ENCODE results near the gene SYT1. TPM values are rescaled to one million over a fixed set of nuclear protein-coding genes. Genes with fewer than 3 reads are reported as not detected.

The SYT1 gene
- total RNA-seq, 1 donor from 2014 or later: 0.17 TPM

- DNase-seq: no peak
- intact Hi-C loops (cut with micrococcal nuclease): no loop called here
- no peak for ATAC-seq
Measured at GRCh38 chr12:79358716-79359300, 494.2 kb downstream of the SYT1 start.

GRCh38 chr12:79360286-79360685, 495.7 kb downstream of the SYT1 start:
- ATAC-seq (no peak), DNase-seq (no peak)
- intact Hi-C loops (cut with micrococcal nuclease): no loop called here

DNA sequence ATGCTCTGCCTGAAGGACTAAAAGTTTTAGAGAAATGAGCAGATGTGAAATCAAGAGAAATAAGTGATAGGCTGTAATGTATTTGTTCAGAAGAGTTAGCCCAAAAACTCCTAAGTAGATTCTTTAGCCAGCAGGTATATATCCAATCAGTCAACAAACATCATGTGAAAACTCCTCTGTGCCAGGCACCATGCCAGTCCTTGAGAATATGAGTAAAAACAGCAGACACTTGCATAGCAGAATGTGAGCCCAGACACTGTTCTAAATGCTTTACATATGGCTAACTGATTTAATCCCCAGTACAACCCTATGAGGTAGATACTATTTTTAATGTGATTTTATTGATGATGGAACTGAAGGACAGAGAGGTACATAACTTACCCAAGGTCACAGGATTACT, 496.4 kb downstream of the SYT1 start:
- no peak for ATAC-seq
- intact Hi-C loops (cut with micrococcal nuclease): no loop called here
- DNase-seq: no peak

GRCh38 chr12:79364197-79364596, 499.6 kb downstream of the SYT1 start:
- intact Hi-C loops (cut with micrococcal nuclease): no loop called here
- DNase-seq: no peak

GRCh38 chr12:79366374-79366773, 501.8 kb downstream of the SYT1 start:
- DNase-seq: no peak
- no peak for ATAC-seq
- intact Hi-C loops (cut with micrococcal nuclease): no loop called here

More at GRCh38 chr12:79364197-79364596, 499.6 kb downstream of the SYT1 start:
- ATAC-seq: no peak

DNA sequence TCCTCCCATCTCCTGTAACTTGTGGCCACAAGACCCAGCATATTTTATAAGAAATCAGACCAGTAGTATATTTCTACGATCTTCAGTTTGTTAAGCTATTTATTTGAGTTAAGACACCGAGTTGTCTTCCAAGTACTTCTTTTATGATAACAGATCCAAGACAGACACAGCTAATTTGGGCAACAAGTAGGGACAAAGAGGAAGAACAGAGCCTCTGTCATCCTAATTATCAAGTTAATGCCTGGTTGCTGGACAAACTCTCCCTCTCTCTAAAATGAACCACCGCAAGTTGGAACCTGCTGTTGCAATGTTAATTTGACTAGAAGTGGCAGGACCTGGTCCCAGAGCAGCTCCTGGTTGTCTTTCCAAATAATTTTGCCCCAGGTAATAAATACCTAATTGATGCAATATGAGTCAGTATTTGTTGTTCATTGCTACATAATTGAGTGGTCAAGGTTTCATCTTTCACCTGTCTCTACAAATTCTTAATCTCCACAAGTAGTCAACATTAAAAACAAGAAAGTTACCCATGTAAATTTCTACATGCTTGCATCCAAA, 502.5 kb downstream of the SYT1 start:
- no peak for DNase-seq
- ATAC-seq: no peak
- intact Hi-C loops (cut with micrococcal nuclease): no loop called here

- DNase-seq: no peak
- ATAC-seq: no peak
- intact Hi-C loops (cut with micrococcal nuclease): no loop called here
Measured at GRCh38 chr12:79370021-79370420, 505.4 kb downstream of the SYT1 start.

DNA sequence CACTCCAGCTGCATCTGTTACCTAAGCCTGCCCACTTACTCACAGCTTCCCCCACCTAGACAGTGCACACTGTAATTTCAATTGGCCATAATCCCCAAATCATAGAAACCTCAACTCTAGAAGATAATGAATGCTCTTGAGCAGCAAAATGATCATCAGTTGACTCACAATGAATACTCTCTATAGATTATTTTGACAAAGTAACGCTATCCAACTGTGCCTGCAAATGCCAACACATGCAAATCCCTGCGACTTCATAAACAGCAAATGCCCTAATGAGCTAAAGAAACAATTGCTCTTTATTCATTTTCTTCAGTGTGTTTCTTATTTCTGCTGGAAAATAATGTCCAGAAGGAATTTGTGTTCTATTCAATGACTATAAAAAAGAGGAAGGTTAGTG, 506.7 kb downstream of the SYT1 start:
- intact Hi-C loops (cut with micrococcal nuclease): no loop called here
- DNase-seq: no peak
- ATAC-seq: no peak

- no peak for DNase-seq
- intact Hi-C loops (cut with micrococcal nuclease): no loop called here
- no peak for ATAC-seq
Measured at GRCh38 chr12:79373896-79374499, 509.4 kb downstream of the SYT1 start.

DNA sequence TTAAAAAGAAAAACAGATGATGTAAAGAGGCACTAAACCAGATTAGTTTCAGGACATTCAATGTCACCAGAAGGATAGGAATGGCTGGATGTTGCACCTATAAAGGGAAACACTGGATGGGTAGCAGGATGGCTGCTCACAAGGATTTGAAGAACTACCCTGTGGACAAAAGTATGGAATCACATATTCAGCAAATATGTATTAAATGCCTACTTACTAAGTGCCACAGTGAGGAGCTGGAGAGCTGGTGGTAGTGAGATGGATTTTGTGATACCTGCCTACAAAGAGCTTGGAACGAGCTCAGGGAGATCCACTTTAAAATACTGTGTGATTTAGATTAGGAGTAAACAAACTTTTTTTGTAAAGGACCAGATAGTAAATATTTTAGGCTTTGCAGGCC, 510.0 kb downstream of the SYT1 start:
- intact Hi-C loops (cut with micrococcal nuclease): no loop called here
- DNase-seq (no peak), ATAC-seq (no peak)

DNA sequence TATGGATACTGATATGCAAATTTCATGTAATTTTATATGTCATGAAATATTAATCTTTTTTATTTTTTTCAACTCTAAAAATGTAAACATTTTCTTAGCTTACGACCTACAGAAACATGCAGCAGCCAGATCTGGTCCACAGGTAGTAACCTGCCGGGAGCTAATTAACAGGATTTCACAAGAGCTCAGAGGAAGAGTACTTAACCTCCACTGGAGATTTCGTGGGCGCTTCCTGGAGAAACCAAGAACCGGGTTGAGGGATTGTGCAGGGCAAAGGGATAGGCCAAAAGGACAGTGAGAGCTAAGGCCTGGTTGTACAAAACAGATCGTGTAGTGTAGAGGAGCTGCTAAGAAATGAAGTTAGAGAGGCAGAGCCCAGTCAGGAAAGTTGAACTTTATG, 510.5 kb downstream of the SYT1 start:
- ATAC-seq: no peak
- no peak for DNase-seq
- intact Hi-C loops (cut with micrococcal nuclease): no loop called here

GRCh38 chr12:79378496-79378895, 513.9 kb downstream of the SYT1 start:
- ATAC-seq: no peak
- no peak for DNase-seq
- intact Hi-C loops (cut with micrococcal nuclease): no loop called here

DNA sequence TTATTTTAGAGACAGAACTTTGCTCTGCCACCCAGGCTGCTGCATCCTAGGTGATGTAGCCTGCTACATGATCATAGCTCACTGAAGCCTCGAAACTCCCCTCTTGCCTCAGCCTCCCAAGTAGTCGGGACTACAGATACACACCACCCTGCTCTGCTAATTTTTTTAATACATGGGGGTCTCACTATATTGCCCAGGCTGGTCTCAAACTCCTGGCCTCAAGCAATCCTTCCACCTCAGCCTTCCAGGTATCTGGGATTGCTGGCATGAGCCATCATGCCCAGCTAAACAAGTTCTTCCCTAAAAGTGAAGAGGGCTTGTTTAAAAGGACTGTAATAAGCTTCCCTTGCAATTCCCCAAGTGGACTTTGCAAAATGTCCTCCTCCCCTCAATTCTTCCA, 515.8 kb downstream of the SYT1 start:
- ATAC-seq (no peak), DNase-seq (no peak)
- intact Hi-C loops (cut with micrococcal nuclease): no loop called here

GRCh38 chr12:79381248-79382208, 517.0 kb downstream of the SYT1 start:
- DNase-seq: no peak
- no peak for ATAC-seq
- intact Hi-C loops (cut with micrococcal nuclease): no loop called here

DNA sequence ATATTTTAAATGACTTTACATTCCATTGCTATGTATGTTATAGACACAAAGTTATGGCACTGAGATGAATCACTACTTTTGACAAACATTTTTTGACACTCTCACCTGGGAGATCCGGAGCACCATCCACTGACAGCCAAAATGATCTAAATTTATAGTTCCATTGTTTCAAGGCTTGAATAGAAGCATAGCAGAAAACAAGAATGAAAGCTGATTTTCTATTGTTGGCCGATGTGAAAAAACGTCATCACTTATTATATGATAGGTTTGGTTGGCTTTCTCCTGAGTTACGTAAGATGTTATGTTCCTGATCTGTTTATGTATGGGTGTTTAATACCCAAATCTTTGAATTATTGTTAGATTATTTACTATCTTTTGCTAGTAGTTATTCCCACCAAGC, 520.0 kb downstream of the SYT1 start:
- intact Hi-C loops (cut with micrococcal nuclease): no loop called here
- ATAC-seq (no peak), DNase-seq (no peak)

DNA sequence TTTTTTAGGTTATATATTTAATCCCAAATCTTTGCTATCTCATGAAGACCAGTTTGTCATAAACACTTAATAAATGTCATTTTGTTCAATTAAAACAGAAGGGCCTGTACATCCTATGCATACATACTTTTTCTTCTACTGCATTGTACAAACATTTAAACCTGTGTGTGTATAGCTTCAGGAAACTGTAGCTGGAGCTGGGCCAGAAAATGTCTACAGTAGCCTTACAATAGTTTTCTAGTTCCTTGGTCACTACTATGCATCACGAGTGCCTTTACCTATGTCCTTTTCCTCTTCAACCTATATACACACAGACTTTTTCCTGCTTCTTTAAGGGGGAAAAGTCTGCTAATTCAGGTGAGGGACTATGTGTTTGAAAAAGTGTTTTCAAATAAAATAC, 523.4 kb downstream of the SYT1 start:
- no peak for ATAC-seq
- no peak for DNase-seq
- intact Hi-C loops (cut with micrococcal nuclease): no loop called here

- intact Hi-C loops (cut with micrococcal nuclease): no loop called here
- no peak for DNase-seq
- no peak for ATAC-seq
Measured at GRCh38 chr12:79393842-79394241, 529.3 kb downstream of the SYT1 start.

DNA sequence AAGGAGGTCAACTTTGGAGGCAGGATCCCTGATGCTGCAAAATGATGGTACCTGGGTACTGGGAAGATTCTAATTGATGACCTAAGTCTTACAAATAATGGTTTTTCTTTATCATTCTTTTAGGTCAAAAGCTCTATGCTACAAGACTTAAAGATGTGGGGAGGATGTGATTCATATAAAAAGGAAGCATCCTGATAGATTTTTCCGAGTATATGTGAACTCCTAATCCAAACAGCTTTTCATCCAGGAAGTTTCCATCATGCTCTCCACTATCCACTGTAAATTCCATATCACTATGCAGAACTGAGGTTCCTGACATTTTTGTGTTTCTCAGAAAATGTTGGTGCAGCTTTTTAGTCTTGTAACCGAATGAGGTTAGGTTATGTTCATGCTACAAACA, 533.0 kb downstream of the SYT1 start:
- DNase-seq (no peak), ATAC-seq (no peak)
- intact Hi-C loops (cut with micrococcal nuclease): no loop called here

DNA sequence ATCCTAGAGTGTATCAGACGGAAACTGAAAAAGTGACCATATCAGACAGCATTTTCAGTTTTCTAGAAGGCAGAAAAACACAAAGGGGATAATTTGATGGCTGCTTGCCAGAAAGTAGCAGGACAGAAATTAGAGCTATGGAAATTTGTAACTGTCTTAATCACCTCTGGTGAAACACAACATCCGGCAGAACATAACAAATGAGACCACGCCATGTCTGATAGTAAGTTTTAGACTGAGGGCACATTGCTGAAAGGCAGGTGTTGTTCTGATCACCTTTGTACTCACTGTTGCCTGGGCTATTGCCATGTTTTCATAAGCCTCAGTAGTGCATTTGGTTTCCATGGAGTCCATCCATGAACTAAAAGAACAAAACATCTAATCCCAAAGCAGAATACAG, 535.9 kb downstream of the SYT1 start:
- no peak for ATAC-seq
- intact Hi-C loops (cut with micrococcal nuclease): no loop called here
- no peak for DNase-seq

DNA sequence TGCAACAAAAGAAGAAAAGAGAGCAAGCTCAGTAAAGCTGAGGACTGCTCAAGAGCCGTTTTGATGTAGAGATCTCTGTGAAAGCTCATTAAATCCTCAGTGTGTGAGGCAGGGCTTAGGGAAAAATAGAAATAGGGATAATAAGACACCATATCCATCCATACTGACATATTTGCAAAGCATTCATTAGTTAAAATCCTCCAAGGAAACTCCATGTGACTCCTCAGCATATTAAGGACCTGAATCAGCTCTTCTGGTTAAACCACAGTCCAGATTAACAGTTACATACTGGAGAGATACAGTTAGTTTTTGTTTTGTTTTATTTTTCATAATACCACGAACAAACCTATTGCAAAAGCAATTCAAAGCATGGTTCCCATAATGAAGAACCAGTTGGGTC, 538.0 kb downstream of the SYT1 start:
- no peak for ATAC-seq
- DNase-seq: no peak
- intact Hi-C loops (cut with micrococcal nuclease): no loop called here
